Endometrial microvascular endothelial cells (primary cell): ENCODE data around the gene PSD4. TPM values are rescaled to one million over a fixed set of nuclear protein-coding genes. Genes with fewer than 3 reads are reported as not detected.

Source experiments
- in situ Hi-C: cut with HindIII; loops from 2 replicates; pipeline ENCODE4 v1.10.0; 2017; ENCODE audit warnings: low sequenced_read_pairs, low pct_unique_long_range_greater_than_20kb; ENCODE audit errors: inconsistent ontology term
- total RNA-seq: library from RNA; depleted of rRNA; stranded (reverse); fragments of >200 nt; gene quantifications from one replicate; pipeline ENCODE4 v1.2.3, GENCODE V29; 2015; ENCODE audit errors: inconsistent ontology term

Gene PSD4
- total RNA-seq, 1 donor from 2014 or later: 0.56 TPM

DNA sequence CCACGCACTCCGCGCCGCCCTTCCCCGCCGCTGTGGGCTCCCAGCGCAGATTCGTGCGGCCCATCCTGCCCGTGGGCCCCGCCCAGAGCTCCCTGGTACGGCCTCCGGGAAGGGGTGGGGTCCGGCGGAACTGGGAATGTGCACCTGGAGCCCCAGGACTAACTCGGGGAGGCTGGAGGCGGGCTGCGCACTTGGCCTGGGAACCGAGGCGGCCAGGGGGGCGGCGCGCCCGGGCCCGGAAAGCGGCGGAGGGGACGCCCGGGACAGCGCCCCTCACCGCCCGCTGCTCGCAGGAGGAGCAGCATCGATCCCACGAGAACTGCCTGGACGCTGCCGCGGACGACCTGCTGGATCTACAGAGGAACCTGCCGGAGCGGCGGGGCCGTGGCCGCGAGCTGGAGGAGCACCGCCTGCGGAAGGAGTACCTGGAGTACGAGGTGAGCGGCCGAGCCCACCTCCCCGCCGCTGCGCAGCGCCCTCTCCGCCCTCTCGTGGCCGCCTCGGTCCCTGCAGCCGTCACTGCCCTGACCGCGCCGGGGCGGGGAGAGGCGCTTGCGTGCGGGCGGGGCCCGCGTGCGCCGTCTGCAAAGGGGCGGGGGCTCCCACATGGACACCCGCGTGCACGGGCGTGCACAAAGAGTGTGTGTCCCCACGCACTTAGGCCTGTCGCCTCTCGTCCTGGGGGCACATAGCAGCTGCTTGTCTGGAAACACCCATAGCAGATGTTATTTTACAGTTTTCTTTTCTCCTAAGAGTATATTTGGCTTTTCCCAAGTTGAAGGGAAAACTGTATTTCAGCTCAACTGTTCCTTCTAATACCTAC, 25.2 kb downstream of the PSD4 start:
- in situ Hi-C loops: no loop called here

DNA sequence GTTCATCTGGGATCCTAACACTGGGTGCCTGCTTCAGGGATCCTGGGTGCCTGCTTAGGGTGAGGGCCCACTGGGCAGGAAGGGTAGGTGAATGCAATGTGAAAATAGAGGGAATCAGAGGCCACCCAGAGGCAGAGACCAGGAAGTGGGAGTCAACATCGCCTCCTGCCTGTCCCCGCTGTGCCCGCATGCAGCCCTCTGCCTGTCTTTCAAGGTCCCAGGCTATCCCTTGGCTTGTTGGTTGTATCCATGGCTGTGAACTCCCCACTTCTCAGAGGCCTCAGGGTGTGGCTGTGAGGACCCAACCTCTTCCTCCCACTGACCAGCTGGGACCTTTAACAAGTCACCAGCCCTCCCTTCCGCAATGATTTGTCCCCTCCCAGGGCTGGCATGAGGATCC, 26.5 kb downstream of the PSD4 start:
- in situ Hi-C loops: no loop called here

DNA sequence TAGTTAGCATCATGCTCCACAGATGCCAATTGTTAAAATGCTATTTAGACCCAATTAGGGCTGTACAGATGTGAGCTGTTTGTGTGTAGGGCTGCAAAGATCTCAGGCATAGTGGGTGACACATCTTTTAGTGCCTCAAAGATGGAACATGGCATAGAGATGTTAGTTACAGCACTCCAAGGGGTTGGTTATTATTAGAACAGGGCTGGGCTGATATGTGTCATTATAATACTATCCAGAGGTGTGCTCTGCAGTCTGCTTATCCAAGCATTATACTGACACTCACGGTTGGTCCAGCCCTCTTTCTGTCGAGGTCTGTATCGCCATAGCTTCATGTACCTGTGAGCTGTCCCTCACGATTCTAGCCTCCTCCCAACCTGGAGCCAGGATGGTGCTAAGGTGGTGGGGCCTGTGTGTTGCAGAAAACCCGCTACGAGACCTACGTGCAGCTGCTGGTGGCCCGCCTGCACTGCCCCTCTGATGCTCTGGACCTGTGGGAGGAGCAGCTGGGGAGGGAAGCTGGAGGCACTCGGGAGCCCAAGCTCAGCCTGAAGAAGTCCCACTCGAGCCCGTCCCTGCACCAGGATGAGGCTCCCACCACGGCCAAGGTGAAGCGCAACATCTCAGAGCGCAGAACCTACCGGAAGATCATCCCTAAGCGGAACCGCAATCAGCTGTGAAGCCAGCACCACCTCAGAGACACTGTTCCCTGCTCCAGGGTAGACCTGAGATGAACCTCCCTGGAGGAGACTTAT, 27.1 kb downstream of the PSD4 start:
- in situ Hi-C loops: no loop called here

DNA sequence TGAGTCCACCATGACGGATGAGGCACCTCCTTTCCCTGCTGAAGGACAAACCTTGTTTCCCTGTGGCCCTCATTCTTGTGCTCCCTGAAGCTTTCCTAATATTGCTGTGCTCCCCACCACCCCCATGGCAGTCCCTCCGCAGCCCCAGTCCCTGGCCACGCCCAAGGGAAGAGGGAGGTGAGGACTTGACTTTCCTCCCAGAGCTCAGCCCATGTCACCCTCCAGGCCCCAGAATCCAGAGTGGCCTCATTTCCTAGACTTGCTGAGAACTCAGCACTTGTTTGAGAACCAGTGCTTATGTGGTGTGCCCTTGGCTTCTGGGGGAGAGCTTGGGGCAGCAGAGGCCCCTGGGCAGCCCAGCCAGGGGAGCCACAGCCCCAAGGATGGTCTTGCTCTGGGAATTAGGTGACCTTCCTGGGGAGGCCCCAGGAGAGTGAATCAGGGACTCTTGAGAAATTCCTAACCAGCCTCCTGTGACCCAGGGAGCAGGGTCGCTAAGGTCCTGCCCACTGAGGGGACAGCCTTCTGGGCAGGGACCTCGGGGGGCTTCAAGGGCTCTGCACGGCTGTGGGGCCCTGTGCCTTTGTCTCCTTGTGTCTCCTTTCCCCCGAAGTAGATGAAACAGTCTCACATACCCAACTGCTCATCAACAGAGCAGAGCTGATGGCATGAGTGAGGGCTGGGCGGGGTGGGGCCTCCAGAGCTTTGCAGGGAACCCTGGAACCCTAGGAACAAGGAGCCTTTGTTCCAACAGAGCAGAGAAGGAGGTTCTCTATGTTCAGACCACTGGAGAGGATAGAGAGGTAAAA, 27.9 kb downstream of the PSD4 start:
- in situ Hi-C loops: no loop called here

DNA sequence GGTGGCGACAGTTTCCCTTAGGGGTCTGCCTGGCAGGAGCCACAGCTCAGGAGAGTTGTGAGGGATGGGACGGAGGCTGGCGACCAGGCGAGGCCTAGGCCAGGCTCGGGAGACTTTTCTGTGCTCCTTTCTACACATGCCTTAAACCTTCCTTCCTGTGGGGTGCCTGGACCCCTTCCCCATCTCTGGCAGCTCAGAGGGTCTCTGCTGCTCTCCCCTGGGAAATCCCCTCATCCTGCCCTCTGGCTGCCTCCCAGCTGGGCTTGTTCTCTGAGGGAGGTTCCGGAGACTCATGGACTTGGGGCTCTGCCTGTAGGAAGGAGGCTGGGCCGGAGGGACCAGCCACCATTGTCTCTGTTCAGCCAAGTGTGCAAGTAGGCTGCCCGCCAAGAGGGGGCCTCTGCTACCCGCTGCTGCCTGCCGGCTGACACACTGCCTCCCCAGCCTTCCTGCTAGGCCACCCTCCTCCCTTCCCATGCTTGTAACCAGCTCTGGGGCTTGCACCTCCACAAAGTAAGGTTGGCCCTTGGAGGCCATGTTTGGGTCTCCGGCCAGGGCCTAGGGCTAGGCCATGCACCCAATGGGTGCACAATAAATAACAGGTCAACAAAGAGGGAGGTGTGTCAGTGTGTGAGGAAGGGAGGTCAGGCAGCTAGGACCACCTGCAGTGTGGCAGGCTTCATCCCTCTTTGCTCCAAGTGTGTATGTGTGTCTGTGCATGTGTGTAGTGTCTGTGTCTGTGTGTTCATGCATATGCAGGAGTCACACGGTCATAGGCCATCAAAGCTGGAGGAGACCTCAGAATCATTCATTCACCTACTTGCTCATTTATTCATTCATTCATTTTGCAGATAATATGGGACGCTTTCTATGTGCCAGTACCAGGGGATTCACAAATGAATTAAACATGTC, 28.8 kb downstream of the PSD4 start:
- in situ Hi-C loops: no loop called here

DNA sequence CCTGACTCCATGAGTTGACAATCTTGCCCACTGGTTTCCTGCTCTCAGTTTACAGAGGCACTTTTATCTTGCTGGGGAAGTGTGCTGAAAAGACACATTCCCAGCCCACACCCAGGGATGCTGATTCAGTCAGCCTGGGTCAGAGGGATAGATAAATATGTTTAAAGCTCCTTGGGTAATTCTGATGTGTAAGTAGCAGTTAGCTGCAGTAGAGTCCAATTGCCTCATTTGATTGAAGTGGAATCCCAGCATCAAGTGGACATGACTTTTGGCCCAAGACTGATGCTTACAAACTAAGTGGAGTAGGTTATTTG, 29.4 kb downstream of the PSD4 start:
- in situ Hi-C loops: no loop called here

DNA sequence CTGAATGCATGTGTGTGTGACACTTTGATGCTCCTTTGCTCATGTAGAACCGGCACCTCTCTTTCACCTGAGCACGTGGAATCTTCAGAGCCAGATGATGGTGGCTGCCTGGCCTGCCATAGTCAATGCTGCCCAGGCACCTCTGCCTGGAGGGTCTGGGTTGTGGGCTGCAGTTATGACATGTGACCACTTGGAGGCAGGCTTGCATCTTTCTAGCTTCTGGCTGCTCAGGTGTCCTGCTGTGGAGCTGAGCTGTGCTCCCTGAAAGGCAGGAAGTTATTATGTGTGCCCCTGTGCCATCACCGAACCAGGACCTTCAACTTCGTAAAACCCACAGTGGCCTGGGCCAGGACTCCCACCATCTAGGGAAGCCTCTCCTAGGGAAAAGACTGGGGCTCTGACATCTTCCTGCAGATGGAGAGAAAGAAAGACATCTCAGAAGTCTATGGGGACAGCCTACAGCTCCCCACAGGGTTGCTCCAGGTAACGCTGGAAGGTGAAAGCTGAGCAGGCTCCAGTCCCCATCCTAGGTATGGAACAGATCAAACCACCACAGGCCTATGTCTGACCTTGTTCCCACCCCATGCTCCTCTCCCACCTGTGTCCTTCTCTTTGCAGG, 30.2 kb downstream of the PSD4 start:
- in situ Hi-C loops: no loop called here

DNA sequence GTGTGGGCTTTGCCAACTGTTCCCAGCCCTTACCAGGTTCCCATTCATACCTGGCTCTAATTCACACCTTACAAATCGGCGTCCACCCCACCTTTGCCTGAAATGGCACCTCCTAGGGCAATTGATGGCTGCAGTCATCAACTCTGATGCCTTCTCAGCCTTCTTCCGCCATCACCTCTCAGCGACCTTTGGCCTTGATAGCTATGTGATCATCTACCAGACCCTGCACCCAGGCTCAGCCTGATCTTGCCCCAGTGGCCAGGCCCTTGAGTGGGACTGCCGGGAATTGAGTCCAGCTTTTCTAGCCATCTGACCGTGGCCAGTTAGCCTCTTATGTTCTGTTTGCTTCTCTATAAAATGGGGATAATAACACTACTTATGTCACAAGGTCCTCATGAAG, 32.5 kb downstream of the PSD4 start:
- in situ Hi-C loops: no loop called here

DNA sequence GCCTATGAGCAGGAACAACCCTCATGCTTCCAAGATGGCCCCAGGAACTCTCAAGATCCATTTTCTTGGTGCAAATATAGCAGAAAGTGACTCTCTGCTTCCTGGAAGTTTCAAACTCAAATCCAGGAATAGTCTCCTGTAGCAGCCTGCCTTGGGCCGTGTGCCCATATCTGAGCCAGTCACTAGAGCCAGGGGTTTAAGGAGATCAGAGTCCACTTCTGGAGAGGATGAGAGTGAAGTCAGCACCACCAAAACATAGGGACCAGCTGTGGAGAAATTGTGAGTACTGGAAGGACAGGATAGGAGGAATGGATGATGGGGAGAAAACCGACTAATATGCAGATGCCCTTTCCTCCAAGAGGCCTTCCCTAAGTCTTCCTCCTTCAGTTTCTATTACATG, 33.2 kb downstream of the PSD4 start:
- in situ Hi-C loops: no loop called here

DNA sequence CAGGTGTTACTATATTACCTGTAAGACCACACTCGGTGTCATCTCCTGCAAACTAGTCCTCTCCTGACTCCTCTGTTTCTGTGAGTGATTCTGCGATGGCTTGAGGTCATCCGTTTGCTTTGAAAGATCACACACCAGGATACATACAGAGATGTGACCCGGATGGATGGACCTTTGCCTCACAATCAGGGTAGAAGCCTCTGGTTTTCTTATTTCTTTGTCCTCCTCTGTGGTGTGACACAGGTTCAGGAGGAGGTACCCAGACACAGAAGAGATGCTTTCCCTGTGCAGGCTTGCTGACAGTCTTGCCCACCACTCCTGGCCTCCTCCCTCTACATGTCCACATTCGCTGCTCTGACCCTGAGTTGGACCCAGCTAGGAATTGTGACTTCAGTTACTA, 34.6 kb downstream of the PSD4 start:
- in situ Hi-C loops: no loop called here

DNA sequence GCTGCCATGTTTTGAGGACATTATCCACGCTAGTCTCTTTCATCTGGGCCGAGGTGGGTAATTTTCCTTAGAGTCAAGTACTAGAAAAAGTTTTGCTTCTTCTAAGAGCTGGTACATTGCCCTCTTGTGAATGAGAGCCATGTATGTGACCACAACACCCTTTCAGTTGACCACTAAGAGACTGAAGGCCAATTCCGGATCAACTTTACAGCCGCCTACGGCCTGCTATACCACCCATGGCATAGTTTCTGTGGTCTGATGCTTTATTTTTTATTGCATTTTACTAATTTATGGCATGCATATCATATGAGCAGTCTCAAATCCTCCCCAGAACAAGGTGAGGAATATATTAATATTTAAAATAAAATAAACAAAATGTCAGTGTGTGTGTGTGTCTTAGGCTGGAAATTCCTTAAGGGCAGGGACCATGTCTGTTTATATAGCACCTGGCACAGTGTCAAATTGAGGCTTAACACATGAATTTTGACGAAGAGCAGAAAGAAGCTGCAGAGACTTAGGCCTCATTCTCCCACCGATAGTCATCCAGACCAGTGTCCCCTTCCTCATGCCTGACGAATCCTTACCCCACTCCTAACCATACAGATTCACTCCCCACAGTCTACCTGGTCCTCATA, 35.4 kb downstream of the PSD4 start:
- in situ Hi-C loops: no loop called here

DNA sequence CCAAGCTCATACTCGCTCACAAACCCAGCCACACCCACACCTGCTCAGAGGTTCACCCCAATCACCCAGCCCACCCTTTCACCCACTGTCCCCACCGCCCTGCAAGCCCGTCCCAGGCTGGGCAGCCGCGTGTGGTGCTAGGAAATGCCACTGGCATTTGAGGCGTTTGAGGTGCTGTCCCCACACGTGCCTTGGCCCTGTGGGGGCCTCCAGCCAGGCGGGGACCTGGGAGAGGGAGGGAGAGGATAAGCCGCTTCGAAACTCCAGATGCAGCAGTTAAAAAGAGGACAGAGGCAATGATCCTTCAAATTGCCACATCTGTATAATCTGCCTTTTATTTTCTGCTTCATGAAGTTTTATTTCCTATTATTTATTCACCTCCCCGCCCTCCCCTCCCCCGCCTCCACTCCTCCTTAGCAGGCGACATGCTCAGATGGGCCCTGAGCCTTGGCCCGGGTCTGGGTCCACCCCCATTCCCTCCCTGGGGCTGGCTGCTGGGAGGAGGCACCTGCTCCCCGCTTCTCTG, 35.9 kb downstream of the PSD4 start:
- in situ Hi-C loops: no loop called here

DNA sequence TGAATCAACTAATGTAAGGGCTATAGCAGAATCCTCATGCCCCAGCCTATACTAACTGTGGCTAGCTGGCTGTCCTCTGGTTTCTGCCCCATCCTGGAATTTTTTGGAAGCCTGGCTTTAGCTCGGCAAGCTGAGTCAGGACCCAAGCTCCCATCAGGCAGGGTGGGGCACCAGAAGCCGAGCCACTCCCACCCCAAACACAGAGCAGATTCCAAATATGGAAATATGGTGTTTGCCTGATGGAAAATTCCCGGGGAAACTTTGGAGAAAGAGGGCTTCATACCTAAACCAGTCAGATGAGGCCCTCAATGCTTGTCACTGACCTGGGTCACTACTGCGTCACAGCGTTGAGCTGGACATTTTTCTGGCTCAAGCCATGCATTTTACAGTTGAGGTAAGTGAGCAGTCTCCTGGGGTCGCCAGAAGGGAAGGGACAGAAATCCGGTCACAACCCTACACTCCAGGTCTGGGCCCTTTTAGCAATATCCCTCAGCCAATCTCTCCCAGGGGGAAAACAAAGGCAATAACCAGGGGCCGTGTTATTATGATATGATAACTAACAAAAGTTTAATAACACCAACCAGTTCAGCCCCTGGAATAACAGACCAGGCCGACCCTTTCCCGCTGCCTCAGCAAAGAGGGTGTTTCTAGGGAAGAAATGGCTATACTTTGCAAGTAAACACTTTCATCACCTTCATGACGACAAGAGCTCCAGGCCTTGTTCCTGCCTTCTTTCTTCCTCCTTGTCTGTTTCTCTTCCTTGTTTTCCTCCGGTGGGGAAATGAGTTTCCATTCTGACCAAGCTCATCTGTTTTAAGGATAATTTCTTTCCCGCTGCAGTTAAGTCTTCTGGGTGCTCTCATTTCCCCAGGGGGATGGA, 37.7 kb downstream of the PSD4 start:
- in situ Hi-C loops: no loop called here

DNA sequence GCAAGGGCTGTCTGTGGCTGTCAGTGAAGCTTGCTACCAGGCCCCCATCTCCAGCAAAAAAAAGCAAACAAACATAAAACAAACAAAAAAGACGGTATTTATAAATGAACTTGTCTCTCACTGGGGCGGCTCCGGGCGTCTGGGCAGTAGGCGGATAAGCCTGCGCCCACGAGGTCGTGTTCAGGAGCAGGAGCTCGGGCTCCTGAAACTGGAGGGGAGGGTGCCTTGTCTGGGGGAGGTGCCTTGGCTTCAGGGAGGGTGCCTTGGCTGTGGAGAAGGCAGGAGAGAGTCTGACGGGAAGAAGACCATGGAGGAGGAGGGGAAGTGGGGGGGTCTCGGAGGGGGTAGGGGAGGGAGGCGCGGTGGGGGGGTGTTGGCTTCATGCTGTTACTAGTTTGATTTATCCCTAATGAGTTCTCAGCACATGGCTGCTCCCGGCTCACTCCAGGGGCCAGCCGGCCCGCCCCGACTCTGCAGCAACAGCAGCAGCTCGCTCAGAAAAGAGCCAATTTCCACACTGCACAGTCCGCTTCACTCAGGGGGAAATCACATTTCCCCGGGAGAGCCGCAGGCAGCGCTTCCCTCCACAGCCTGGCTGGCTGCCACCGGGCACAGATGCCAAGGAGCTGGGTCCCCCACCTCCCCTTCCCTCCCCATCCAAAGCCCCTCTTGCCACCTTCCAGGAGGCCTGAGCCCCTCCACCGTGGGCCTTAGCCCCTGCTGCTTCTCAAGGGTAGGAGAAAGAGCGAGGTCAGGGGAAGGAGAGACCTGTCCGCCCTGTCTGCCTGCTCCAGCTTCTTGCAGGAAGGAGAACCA, 38.7 kb downstream of the PSD4 start:
- in situ Hi-C loops: no loop called here

DNA sequence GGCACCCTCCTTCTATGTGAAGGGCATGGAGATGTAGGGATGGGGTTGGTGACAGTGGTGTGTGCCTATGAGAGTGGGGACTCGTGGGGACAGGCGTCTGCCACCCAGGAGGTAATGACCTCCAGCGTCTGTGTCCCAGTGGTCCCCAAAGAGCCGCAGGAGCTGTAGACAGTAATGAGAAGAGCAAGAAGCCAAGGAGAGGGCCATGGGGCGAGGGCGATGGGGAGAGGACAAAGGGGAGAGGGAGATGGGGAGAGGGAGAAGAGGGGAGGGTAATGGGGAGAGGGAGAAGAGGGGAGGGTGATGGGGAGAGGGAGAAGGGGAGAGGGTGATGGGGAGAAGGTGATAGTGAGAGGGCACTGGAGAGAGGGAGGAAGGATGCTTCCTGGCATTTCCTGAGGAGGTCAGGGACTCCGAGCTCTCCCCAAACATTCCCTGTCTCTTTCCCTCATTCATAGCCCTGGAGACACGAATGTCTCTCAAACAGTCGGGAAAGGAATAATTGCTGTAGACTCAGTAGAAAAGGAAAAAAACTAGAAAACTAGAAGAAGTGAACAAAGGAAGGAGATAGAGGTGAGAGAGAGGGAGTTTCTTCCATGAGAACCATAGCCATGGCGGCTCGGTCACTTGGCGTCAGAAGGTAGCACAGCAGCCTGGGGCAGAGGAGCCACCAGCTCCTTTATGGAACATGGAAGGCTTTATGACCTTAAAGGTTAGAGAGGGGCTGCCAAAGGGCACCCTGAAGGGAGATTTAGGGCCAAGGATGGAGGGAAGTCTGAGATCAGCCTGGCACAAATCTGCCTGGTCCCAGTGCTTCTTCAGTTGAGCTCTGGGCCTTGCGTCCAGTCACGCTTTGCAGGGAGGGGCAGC, 39.5 kb downstream of the PSD4 start:
- in situ Hi-C loops: no loop called here
